ENCODE results near the gene CDH23. TPM values are rescaled to one million over a fixed set of nuclear protein-coding genes. Genes with fewer than 3 reads are reported as not detected.
A peak's percentile ranks its signal among the peaks of the same experiment; 100 is the strongest.

The CDH23 gene
- total and polyA plus RNA-seq, 10 of the 15 experiments (the other 5 are each of a cell fraction or from before 2014, with no cell fraction given): 0.09 to 0.40 (median 0.15) TPM; not detected in 1

DNA sequence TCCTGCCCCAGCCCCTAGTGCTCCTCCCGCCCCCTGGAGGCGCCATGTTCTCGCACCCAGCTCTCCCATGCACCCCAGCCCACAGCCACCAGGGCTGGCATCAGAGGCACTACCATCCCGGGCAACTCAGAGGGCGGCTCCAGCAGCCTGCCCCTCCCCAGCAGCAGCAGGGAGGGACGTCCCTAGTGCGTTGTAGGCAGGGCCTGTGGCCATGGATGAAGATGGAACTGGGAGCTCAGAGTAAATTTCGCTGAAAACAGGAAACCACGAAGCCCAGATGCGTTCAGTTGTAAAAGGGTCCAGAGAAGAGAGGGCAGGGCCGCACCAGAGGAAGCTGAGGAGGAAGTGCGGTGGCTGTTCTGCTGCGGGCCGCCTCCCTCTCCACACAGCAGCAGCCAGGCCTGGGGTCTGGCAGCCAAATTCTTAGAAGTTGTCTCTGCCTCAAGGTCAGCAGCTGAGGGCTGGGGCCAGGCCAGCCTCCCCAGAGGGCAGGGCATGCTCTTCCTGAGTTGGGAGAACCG is 352.0 kb downstream of the CDH23 start:
- Histone ChIP-seq H3K4me2 (ENCODE audit: control insufficient read depth, insufficient read depth) (peak overlapping the region; percentile 27; the same call in 1 of the 2 replicates), H3K9ac (ENCODE audit: control insufficient read depth, insufficient read depth, low read length) (peak overlapping the region; percentile 54), H2AFZ (ENCODE audit: control insufficient read depth, low read depth, low read length) (peak overlapping the region; percentile 70), H3K9me3 (replicated peaks; ENCODE audit: control insufficient read depth, insufficient read depth, low read length) (no peaks in the 10 kb centered on the region), H3K79me2 (ENCODE audit: control insufficient read depth, insufficient read depth, low read length) (no peaks in the 10 kb centered on the region), H3K27ac (ENCODE audit: control insufficient read depth, insufficient read depth) (peak overlapping the region; percentile 77), H4K20me1 (ENCODE audit: control insufficient read depth, insufficient read depth) (no peaks in the 10 kb centered on the region), H3K36me3 (ENCODE audit: control insufficient read depth in 2 of 2, insufficient read depth in 2 of 2, low read length in 1 of 2) (peaks cover 0 to 2% of the 10 kb centered on the region in 2 experiments; a peak in 1 of 4 replicates), H3K27me3 (replicated peaks in 1 of 2; ENCODE audit: control insufficient read depth in 2 of 2, insufficient read depth in 2 of 2, low read length in 1 of 2) (no peaks in the 10 kb centered on the region), H3K4me3 (no peak overlapping the region; the same call in 1 of the 2 replicates), H3K4me1 (ENCODE audit: control insufficient read depth, insufficient read depth, low read length) (peaks cover 51% of the 10 kb centered on the region)
- DNase-seq (ENCODE audit: low read depth, low spot score) (peak; percentile 58), FAIRE-seq (no peak), ATAC-seq (peak; percentile 75)
- 5% methylated on average over 14 of the region's 15 CpGs for WGBS (ENCODE audit: insufficient coverage, insufficient replicate concordance, low lambda C conversion rate, missing lambda C conversion rate)
- in situ Hi-C loops (cut with MboI) (no loop called here), intact Hi-C loops (cut with micrococcal nuclease; ENCODE audit: unreplicated experiment) (loop anchor here (1.0 to 2.0 kb wide), 2 partner anchors 20 to 21 kb away; no protein-coding TSS in a partner anchor)
- POLR2A ChIA-PET: interaction anchor here (1.5 to 2.5 kb wide), 3 partner anchors 9 to 24 kb away, joined by 6 to 10 read pairs (median 9); partner anchors contain the start of gene VSIR
- SMC1A ChIA-PET (ENCODE audit: uncharacterized antibody, unreplicated experiment): interaction anchor here (0.8 to 1.5 kb wide), 4 partner anchors 8 to 20 kb away, joined by 3 to 5 read pairs (median 4); no protein-coding TSS in a partner anchor
- BruUV-seq (replicated peaks): no TSS peak
- RAD21 ChIA-PET (ENCODE audit: unreplicated experiment): interaction anchor here (0.8 to 2.5 kb wide), 5 partner anchors 14 to 24 kb away, joined by 3 to 6 read pairs (median 3); no protein-coding TSS in a partner anchor
- CTCF ChIA-PET: interaction anchor here (0.6 to 2.1 kb wide), 4 partner anchors 19 to 55 kb away, joined by 3 to 8 read pairs (median 4); partner anchors contain the start of gene VSIR
- TF ChIP-seq, protein P1, sequence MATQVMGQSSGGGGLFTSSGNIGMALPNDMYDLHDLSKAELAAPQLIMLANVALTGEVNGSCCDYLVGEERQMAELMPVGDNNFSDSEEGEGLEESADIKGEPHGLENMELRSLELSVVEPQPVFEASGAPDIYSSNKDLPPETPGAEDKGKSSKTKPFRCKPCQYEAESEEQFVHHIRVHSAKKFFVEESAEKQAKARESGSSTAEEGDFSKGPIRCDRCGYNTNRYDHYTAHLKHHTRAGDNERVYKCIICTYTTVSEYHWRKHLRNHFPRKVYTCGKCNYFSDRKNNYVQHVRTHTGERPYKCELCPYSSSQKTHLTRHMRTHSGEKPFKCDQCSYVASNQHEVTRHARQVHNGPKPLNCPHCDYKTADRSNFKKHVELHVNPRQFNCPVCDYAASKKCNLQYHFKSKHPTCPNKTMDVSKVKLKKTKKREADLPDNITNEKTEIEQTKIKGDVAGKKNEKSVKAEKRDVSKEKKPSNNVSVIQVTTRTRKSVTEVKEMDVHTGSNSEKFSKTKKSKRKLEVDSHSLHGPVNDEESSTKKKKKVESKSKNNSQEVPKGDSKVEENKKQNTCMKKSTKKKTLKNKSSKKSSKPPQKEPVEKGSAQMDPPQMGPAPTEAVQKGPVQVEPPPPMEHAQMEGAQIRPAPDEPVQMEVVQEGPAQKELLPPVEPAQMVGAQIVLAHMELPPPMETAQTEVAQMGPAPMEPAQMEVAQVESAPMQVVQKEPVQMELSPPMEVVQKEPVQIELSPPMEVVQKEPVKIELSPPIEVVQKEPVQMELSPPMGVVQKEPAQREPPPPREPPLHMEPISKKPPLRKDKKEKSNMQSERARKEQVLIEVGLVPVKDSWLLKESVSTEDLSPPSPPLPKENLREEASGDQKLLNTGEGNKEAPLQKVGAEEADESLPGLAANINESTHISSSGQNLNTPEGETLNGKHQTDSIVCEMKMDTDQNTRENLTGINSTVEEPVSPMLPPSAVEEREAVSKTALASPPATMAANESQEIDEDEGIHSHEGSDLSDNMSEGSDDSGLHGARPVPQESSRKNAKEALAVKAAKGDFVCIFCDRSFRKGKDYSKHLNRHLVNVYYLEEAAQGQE (IDR thresholded peaks at IDR 0.05; ENCODE audit: low read depth, low read length): no peak
- TF ChIP-seq POLR2AphosphoS2 (IDR thresholded peaks at IDR 0.05; ENCODE audit: low read depth, low read length) (peak; percentile 35; the same call in 1 of the 2 replicates), ETV6 (conservative IDR thresholded peaks at IDR 0.05 in 1 of 2, IDR thresholded peaks at IDR 0.05 in 1 of 2; ENCODE audit: borderline replicate concordance in 1 of 2, low read depth in 1 of 2) (peak in 1 of 2 experiments; percentile 81; a peak in 2 of 4 replicates), RUNX3 (IDR thresholded peaks at IDR 0.05; ENCODE audit: low read length) (peak; percentile 74), FOXK2 (IDR thresholded peaks at IDR 0.05) (no peak), MEF2B (IDR thresholded peaks at IDR 0.05; ENCODE audit: partially characterized antibody, poor library complexity, severe bottlenecking) (no peak), RCOR1 (conservative IDR thresholded peaks at IDR 0.05; ENCODE audit: low read depth, low read length) (no peak), IKZF1 (conservative IDR thresholded peaks at IDR 0.05) (0 out of 2 replicates have a peak, but pooled peaks have one; percentile 12), POLR2A (IDR thresholded peaks at IDR 0.05; ENCODE audit: low read depth, low read length) (peak; percentile 46; the same call in 1 of the 2 replicates), SPI1 (IDR thresholded peaks at IDR 0.05; ENCODE audit: borderline replicate concordance, insufficient read depth, low read depth, low read length) (peak; percentile 75), HDGF (IDR thresholded peaks at IDR 0.05) (peak; percentile 30; the same call in 1 of the 2 replicates), EED (IDR thresholded peaks at IDR 0.05; ENCODE audit: low read depth) (peak; percentile 51; the same call in 1 of the 2 replicates), CBX3 (IDR thresholded peaks at IDR 0.05; ENCODE audit: borderline replicate concordance, low read depth) (no peak)
- TF ChIP-seq, protein P2, sequence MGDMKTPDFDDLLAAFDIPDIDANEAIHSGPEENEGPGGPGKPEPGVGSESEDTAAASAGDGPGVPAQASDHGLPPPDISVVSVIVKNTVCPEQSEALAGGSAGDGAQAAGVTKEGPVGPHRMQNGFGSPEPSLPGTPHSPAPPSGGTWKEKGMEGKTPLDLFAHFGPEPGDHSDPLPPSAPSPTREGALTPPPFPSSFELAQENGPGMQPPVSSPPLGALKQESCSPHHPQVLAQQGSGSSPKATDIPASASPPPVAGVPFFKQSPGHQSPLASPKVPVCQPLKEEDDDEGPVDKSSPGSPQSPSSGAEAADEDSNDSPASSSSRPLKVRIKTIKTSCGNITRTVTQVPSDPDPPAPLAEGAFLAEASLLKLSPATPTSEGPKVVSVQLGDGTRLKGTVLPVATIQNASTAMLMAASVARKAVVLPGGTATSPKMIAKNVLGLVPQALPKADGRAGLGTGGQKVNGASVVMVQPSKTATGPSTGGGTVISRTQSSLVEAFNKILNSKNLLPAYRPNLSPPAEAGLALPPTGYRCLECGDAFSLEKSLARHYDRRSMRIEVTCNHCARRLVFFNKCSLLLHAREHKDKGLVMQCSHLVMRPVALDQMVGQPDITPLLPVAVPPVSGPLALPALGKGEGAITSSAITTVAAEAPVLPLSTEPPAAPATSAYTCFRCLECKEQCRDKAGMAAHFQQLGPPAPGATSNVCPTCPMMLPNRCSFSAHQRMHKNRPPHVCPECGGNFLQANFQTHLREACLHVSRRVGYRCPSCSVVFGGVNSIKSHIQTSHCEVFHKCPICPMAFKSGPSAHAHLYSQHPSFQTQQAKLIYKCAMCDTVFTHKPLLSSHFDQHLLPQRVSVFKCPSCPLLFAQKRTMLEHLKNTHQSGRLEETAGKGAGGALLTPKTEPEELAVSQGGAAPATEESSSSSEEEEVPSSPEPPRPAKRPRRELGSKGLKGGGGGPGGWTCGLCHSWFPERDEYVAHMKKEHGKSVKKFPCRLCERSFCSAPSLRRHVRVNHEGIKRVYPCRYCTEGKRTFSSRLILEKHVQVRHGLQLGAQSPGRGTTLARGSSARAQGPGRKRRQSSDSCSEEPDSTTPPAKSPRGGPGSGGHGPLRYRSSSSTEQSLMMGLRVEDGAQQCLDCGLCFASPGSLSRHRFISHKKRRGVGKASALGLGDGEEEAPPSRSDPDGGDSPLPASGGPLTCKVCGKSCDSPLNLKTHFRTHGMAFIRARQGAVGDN (IDR thresholded peaks at IDR 0.05): peak; percentile 83; the same call in 1 of the 2 replicates

All from GM12878 (cell line).